GM18519 (cell line): Measurements from ENCODE around the gene HSPD1.

Experiments used
- ATAC-seq: cut with Tn5 transposase; IDR thresholded peaks from one replicate; pipeline ENCODE4 v1.9.1; 2021; ENCODE audit warnings: mild to moderate bottlenecking, moderate library complexity; ENCODE audit not compliant: unreplicated experiment, low FRiP score

Gene HSPD1

DNA sequence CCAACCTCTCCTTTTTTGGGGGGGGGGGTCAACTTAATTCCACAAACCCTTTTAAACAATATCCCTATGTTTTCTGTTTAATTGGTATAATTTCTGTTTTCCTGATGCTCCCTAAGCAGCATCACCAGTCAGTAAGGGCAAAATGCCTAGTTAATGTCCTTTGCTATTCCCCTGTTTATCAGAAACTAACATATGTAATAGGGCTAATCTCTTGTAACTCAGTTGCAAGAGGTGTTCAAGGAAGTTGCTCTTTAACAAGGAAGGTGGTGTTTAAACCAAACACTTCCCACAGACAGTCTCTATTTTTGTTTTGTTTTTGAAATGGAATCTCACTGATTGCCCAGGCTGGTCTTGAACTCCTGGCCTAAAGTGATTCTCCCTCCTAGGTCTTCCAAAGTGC lies 52.8 kb downstream of the HSPD1 start:
- no peak for ATAC-seq

DNA sequence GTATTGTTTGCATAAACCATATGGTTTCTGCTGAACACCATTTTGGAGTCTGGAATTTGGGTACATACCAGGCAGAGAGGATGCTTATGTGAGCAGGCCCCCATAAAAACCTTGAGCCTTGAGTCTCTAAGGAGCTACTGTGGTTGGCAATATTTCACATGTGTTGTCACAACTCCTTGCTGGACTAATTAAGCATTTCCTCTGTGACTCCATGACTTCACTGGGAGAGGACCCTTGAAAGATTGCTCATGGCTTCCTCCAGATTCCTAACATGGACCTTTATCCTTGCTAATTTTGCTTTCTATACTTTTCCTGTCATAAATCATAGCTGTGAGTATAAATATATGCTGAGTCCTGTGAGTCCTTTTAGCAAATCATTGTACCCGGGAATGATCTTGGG lies 53.9 kb downstream of the HSPD1 start:
- ATAC-seq, result no peak

DNA sequence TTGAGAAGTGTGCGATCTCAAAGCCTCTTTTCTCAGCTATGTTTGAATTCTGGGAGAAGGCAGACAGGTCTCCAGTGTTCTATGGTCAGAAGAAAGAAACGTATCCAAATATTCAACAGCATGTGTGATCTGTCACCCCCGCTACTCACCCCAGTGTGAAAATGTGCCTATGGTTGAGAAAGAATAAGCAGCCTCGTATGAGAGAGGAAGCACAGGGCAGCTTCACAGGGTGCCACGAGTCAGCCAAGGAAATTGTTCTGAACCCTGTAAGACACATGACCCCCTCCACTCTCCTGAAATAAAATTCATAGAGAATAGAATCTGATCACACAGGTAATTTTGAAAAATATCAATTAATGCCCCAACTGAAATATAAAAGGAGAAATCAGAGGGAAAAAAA lies 56.8 kb downstream of the HSPD1 start:
- no peak for ATAC-seq

DNA sequence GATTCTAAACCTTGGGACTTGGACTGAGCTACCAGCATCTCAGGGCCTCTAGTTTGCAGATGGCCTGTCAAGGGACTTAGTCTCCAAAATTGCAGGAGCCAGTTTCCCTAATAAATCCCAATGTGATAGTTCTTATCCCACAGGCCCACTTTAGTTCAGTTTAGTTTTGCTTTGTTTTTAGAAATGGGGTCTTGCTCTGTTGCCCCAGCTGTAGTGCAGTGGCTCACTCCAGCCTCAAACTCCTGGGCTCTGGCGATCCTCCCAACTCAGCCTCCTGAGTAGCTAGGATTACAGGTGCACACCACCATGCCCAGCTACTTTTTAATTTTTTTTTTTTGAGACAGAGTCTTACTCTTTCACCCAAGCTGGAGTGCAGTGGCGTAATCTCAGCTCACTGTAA lies 62.3 kb downstream of the HSPD1 start:
- ATAC-seq, result no peak
